ENCODE measurements around the gene PLA2G4E. TPM values are rescaled to one million over a fixed set of nuclear protein-coding genes. Genes with fewer than 3 reads are reported as not detected.

Gene PLA2G4E
- total RNA-seq, 1 experiment from 2014 or later: 0.09 TPM

- CTCF ChIA-PET: no interaction called here
- no TSS peak for BruUV-seq (replicated peaks)
- no peaks in the 10 kb centered on the region for H3K4me1 Mint-ChIP-seq (ENCODE audit: low read depth, unreplicated experiment)
- DNase-seq: no peak
- peaks cover 7% of the 10 kb centered on the region for H3K36me3 Mint-ChIP-seq (ENCODE audit: insufficient read depth, unreplicated experiment)
- H3K27me3 Mint-ChIP-seq (ENCODE audit: unreplicated experiment): no peaks in the 10 kb centered on the region
- no peak overlapping the region for H3K4me3 Mint-ChIP-seq (ENCODE audit: low read depth, unreplicated experiment)
- intact Hi-C loops (cut with micrococcal nuclease; ENCODE audit: unreplicated experiment): no loop called here
- no peak for TF ChIP-seq CTCF (IDR thresholded peaks at IDR 0.05; ENCODE audit: unreplicated experiment)
- no peaks in the 10 kb centered on the region for H3K9me3 Mint-ChIP-seq (ENCODE audit: low read depth, unreplicated experiment)
- H3K27ac Mint-ChIP-seq (ENCODE audit: unreplicated experiment): no peak overlapping the region
Measured at GRCh38 chr15:42060797-42061196, 40.0 kb upstream of the PLA2G4E start.

- Mint-ChIP-seq H3K27ac (ENCODE audit: unreplicated experiment) (no peak overlapping the region), H3K4me1 (ENCODE audit: low read depth, unreplicated experiment) (no peaks in the 10 kb centered on the region), H3K27me3 (ENCODE audit: unreplicated experiment) (no peaks in the 10 kb centered on the region), H3K4me3 (ENCODE audit: low read depth, unreplicated experiment) (no peak overlapping the region), H3K36me3 (ENCODE audit: insufficient read depth, unreplicated experiment) (peaks cover 7% of the 10 kb centered on the region), H3K9me3 (ENCODE audit: low read depth, unreplicated experiment) (no peaks in the 10 kb centered on the region)
- TF ChIP-seq CTCF (IDR thresholded peaks at IDR 0.05; ENCODE audit: unreplicated experiment): no peak
- BruUV-seq (replicated peaks): no TSS peak
- no peak for DNase-seq
- CTCF ChIA-PET: no interaction called here
- intact Hi-C loops (cut with micrococcal nuclease; ENCODE audit: unreplicated experiment): no loop called here
Measured at GRCh38 chr15:42060477-42060763, 39.6 kb upstream of the PLA2G4E start.

GRCh38 chr15:42059661-42060476 is 39.0 kb upstream of the PLA2G4E start:
- Mint-ChIP-seq H3K27ac (ENCODE audit: unreplicated experiment) (no peak overlapping the region), H3K4me1 (ENCODE audit: low read depth, unreplicated experiment) (no peaks in the 10 kb centered on the region), H3K4me3 (ENCODE audit: low read depth, unreplicated experiment) (no peak overlapping the region), H3K27me3 (ENCODE audit: unreplicated experiment) (no peaks in the 10 kb centered on the region), H3K9me3 (ENCODE audit: low read depth, unreplicated experiment) (no peaks in the 10 kb centered on the region), H3K36me3 (ENCODE audit: insufficient read depth, unreplicated experiment) (peaks cover 7% of the 10 kb centered on the region)
- intact Hi-C loops (cut with micrococcal nuclease; ENCODE audit: unreplicated experiment): loop anchor here (1.0 kb wide), 1 partner anchor 71 kb away; no protein-coding TSS in a partner anchor
- CTCF ChIA-PET: no interaction called here
- no TSS peak for BruUV-seq (replicated peaks)
- peak; percentile 66 for DNase-seq
- TF ChIP-seq CTCF (IDR thresholded peaks at IDR 0.05; ENCODE audit: unreplicated experiment): peak; percentile 51

- no peak for TF ChIP-seq CTCF (IDR thresholded peaks at IDR 0.05; ENCODE audit: unreplicated experiment)
- H3K4me3 Mint-ChIP-seq (ENCODE audit: low read depth, unreplicated experiment): no peak overlapping the region
- intact Hi-C loops (cut with micrococcal nuclease; ENCODE audit: unreplicated experiment): loop anchor here (1.0 kb wide), 1 partner anchor 69 kb away; no protein-coding TSS in a partner anchor
- no TSS peak for BruUV-seq (replicated peaks)
- no peaks in the 10 kb centered on the region for H3K4me1 Mint-ChIP-seq (ENCODE audit: low read depth, unreplicated experiment)
- CTCF ChIA-PET: no interaction called here
- peaks cover 7% of the 10 kb centered on the region for H3K36me3 Mint-ChIP-seq (ENCODE audit: insufficient read depth, unreplicated experiment)
- no peak overlapping the region for H3K27ac Mint-ChIP-seq (ENCODE audit: unreplicated experiment)
- H3K27me3 Mint-ChIP-seq (ENCODE audit: unreplicated experiment): no peaks in the 10 kb centered on the region
- DNase-seq: no peak
- H3K9me3 Mint-ChIP-seq (ENCODE audit: low read depth, unreplicated experiment): no peaks in the 10 kb centered on the region
Measured at GRCh38 chr15:42058791-42059190, 37.9 kb upstream of the PLA2G4E start.

Data from Calu3 (cell line).